Endothelial cell of umbilical vein (primary cell): Measurements from ENCODE around the gene DLD.

Experiments used
- FOS ChIP-seq: IDR thresholded peaks from 2 replicates; pipeline ENCODE4 v1.6.1; 2011; ENCODE audit warnings: mild to moderate bottlenecking, low read length, moderate library complexity, borderline replicate concordance; ENCODE audit not compliant: insufficient read depth
- JUN ChIP-seq: IDR thresholded peaks from 2 replicates; pipeline ENCODE4 v1.6.1; 2011; ENCODE audit warnings: borderline replicate concordance, low read depth; ENCODE audit not compliant: insufficient read length, insufficient read depth
- MAX ChIP-seq: IDR thresholded peaks from 2 replicates; pipeline ENCODE4 v1.6.1; 2011; ENCODE audit not compliant: insufficient read depth, insufficient read length
- POLR2A ChIP-seq: IDR thresholded peaks from 2 replicates; pipeline ENCODE4 v1.6.1; 2012; ENCODE audit warnings: low read depth, mild to moderate bottlenecking, control low read depth, low read length
- TF ChIP-seq, protein P1 (sequence below), 2 donors: IDR thresholded peaks; 1 replicate in 1 of 2; 2 replicates in 1 of 2; pipeline ENCODE4 v1.5.1; 2011; ENCODE audit warnings: low read length in 2 of 2, mild to moderate bottlenecking in 2 of 2, moderate library complexity in 2 of 2, control low read depth in 1 of 2, inconsistent platforms in 1 of 2, low read depth in 1 of 2; ENCODE audit not compliant: insufficient read depth in 1 of 2; ENCODE audit errors: extremely low read depth in 1 of 2

GRCh38 chr7:107924841-107925504 is 34.0 kb downstream of the DLD start:
- TF ChIP-seq MAX = no peak
- TF ChIP-seq, protein P1, sequence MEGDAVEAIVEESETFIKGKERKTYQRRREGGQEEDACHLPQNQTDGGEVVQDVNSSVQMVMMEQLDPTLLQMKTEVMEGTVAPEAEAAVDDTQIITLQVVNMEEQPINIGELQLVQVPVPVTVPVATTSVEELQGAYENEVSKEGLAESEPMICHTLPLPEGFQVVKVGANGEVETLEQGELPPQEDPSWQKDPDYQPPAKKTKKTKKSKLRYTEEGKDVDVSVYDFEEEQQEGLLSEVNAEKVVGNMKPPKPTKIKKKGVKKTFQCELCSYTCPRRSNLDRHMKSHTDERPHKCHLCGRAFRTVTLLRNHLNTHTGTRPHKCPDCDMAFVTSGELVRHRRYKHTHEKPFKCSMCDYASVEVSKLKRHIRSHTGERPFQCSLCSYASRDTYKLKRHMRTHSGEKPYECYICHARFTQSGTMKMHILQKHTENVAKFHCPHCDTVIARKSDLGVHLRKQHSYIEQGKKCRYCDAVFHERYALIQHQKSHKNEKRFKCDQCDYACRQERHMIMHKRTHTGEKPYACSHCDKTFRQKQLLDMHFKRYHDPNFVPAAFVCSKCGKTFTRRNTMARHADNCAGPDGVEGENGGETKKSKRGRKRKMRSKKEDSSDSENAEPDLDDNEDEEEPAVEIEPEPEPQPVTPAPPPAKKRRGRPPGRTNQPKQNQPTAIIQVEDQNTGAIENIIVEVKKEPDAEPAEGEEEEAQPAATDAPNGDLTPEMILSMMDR (IDR thresholded peaks at IDR 0.05; ENCODE audit: extremely low read depth in 1 of 2, insufficient read depth in 1 of 2, low read depth in 1 of 2, low read length in 2 of 2) = no peak
- TF ChIP-seq FOS = no peak
- no peak for TF ChIP-seq POLR2A
- no peak for TF ChIP-seq JUN
